SKM-1 (cell line): ENCODE measurements around the gene FCN2.

Experiments used
- DNase-seq: peaks from one replicate; lab custom pipeline; 2025; ENCODE audit not compliant: unreplicated experiment; lab: John Stamatoyannopoulos, UW

The FCN2 gene

DNA sequence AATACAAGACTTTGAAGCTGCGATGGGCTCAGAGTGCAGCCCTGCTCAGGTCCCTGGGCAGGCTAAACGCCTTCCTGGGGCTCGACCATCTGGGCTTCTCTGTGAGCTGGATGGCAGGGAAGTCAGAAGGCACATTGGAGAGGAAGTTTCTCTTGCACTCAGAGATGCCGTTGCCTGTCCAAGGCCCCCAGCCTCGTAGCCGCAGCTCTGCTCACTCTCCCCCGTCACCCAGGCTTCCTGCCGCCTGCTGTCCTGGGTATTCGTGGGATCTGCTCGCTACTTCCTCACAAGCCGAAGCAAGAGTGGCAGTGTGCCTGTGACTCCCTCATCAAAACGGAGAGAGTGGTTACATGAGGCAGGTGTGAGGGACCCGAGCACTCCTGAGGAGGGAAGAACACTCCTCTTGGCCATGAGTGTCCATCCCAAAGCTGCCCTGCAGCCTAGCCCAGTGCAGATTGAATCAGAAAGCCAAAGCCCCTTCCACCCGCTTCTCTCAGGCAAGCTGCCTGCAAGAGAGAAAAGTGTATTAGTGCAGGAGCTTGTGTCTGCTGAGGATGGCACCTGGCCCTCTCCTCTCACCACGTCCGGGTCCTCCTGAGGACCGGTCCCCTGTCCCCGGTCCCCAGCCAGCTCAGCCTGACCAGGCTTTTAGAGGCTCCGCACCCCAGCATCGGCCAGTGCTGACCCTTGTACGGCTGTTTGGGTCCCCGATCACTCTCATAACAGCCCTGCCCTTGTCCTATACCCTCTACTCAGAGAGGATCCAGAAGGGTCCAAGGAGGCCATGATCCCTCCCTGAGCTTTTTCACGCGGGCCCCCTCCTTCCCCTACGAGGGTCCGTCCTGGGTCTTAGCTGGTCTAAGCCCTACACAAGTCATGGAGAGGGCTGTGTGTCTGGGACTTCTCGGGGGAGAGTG is 7.3 kb downstream of the FCN2 start:
- DNase-seq: no peak

DNA sequence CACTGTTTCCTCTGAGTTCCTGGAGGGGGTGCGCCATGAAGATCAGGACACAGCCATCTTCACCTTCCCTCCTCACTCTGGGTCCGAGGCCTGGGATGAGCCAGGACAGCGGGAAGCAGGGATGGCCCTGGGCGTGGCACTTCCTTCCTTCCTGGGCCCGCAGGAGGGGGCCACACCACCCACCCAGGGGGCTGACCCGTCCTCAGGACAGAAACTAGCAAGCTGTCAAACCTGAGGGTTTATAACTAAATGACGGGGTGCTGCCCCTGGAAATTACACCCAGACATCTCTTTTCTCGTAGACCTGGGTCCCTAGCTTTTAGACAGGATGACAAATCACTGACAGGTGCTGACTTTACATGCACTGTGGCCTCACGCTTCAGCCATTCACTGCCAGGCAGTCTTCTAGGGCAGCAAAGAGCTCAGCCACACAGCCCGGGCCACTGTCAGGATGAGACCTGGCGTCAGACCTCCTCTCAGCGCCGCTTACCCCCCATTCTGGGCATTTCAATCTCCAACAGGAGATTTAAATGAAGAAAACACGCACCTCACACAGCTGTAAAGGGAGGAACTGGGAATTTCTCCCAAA is 8.1 kb downstream of the FCN2 start:
- DNase-seq: no peak

- no peak for DNase-seq
Measured at GRCh38 chr9:134889386-134890154, 9.0 kb downstream of the FCN2 start.

DNA sequence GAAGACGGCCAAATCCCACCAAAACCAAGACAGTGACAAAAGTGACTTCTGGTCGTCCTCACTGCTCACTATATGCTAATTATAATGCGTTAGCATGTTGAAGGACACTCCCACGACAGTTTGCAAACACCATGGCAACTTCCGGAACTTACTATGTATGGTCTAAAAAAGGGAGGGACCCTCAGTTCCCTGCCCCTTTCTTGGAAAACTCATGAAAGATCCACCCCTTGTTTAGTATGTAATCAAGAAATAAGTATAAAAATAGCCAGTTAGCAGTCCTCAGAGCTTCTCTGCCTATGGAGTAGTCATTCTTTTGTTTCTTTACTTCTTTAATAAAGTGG is 9.5 kb downstream of the FCN2 start:
- no peak for DNase-seq

- no peak for DNase-seq
Measured at GRCh38 chr9:134891053-134891452, 10.4 kb downstream of the FCN2 start.

GRCh38 chr9:134891713-134892112 is 11.1 kb downstream of the FCN2 start:
- DNase-seq: no peak

GRCh38 chr9:134892221-134892620 is 11.6 kb downstream of the FCN2 start:
- DNase-seq: no peak

DNA sequence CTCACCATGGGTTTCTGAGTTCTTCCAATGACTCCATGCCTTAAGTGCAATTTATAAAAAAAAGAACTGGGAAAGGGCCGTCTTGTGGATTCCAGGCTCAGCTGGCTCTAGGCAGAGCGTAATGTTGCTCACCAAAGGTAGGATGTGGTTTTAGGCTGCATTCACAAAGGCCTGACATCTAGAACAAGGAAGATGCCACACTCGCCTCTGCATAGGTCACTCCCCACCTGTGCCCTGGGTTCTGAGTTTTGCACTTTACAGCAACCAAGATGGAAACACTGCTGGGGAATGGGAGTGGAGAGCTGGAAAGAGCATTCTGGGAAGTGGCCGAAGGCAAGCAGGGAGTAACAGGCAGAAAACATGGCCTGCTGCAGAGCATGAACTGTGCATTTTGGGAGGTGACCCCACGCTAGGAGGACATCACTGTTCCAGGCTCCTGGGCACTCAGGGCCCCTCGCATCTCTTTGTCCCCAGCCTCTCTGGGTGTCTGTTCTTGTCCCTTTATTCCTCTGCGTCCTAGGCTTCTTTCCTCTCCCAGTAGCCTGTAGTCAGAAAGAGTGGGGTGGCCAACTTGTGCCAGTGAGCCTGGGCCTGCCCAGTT is 12.3 kb downstream of the FCN2 start:
- no peak for DNase-seq

- no peak for DNase-seq
Measured at GRCh38 chr9:134894136-134894860, 13.7 kb downstream of the FCN2 start.

GRCh38 chr9:134895097-134895496 is 14.5 kb downstream of the FCN2 start:
- no peak for DNase-seq

DNA sequence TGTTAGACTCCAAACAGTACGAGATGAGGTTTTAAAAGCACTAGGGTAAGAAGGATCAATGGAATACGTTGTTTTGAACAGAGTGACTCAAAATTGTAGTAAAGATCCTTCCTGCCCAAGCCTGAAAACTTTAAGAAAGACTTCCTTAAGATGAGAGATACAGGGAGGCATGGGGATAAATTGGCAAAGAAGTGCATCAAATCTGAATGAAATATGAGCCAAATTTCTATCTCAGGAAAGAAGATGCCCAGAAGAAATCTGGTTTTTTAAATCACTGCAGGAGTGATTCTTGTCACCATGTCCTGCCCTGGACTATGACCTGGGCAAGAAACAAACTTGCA is 14.9 kb downstream of the FCN2 start:
- DNase-seq: no peak

DNA sequence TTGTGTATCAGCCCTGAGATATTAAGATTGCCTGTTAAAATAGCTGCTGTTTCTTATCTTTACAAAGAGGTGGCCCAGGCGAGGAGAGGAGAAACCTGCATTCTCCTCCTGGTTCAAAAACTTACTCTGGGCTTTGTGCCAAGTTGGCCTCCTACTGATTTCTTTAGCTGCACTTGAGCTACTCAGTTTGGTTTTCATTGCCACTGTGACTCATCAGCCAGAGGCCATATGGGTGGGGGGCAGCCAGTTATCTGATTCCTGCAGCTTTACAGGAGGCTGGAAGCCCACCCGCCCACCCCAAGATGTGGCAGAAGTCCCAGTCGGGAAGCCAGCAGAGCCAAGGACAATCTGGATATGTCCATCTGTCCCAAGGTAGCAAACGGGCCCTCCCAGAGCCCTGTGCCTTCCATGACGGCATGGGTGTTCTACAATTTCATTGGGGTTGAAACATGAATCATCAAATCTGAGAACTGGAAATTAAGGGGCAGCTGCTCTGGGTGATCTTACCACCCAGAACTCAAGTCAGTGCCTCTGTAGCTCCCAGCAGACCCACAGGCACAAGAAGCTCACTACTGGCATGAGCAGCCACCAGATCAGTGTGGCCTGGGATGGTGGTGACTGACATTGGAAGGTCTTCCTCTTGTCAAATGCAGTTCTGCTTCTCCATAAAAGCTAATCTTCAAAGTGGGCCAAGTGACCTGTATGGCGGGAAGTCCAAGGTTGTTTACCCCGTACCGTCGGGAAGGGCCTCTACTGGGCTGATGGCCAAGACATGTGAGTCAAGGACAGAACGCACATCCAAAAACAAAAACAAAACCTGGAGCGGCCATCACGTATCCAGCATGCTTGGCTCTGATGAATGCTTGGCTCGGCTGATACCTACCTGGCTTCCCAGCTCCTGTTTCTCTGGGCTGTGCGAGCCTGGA is 15.6 kb downstream of the FCN2 start:
- no peak for DNase-seq

- DNase-seq: no peak
Measured at GRCh38 chr9:134896834-134897583, 16.4 kb downstream of the FCN2 start.

- DNase-seq: no peak
Measured at GRCh38 chr9:134897584-134898170, 17.1 kb downstream of the FCN2 start.

- DNase-seq: no peak
Measured at GRCh38 chr9:134898319-134898718, 17.7 kb downstream of the FCN2 start.

- DNase-seq: no peak
Measured at GRCh38 chr9:134899168-134899567, 18.6 kb downstream of the FCN2 start.

GRCh38 chr9:134899818-134900217 is 19.2 kb downstream of the FCN2 start:
- no peak for DNase-seq

DNA sequence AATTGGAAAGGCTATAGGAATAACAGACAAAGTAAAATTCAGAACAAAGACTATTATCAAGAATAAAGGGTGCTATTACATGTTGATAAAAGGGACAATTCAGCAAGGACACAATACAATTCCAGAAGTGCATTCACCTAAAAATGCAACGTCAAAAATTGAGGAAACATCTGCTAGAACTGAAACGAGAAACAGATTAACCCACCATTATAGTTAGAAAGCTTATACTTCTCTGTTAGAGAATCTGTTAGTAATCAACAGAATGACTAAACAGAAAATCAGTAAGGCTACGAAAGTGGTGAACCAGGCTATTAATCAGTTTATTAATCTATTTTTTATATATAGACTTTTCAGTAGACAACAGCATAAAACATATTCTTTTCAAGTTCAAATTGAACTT is 22.3 kb downstream of the FCN2 start:
- DNase-seq: no peak
